Panc1 (cell line): ENCODE measurements around the gene RASSF4.

Source experiments
- CTCF ChIP-seq: fragments of 450-650 bp; IDR thresholded peaks from 2 replicates; pipeline ENCODE4 v1.5.1; 2017; ENCODE audit warnings: mild to moderate bottlenecking
- SIN3A ChIP-seq: IDR thresholded peaks from 2 replicates; pipeline ENCODE4 v1.6.1; 2012; ENCODE audit warnings: low read depth, mild to moderate bottlenecking, low read length, moderate library complexity, borderline replicate concordance; ENCODE audit not compliant: insufficient read depth

GRCh38 chr10:45005284-45005683, 45.7 kb downstream of the RASSF4 start:
- TF ChIP-seq SIN3A (no peak), CTCF (no peak)
